CD14-positive monocyte (primary cell): ENCODE data around the gene INPP5J. TPM values are rescaled to one million over a fixed set of nuclear protein-coding genes. Genes with fewer than 3 reads are reported as not detected.

Experiments
- DNase-seq, 3 donors: peaks; one replicate each; pipeline ENCODE4 v3.0.0-alpha.2; 2011 to 2022
- H2AFZ ChIP-seq: 2 replicates; pipeline ENCODE4 v1.6.0; 2012; ENCODE audit warnings: mild to moderate bottlenecking, low read depth, low read length, inconsistent platforms; ENCODE audit not compliant: insufficient read depth, poor library complexity, severe bottlenecking
- H3K27ac ChIP-seq, 2 donors: 1 replicate in 1 of 2; 2 replicates in 1 of 2; pipeline ENCODE4 v1.5.1; 2012 to 2013; ENCODE audit warnings: low read length in 2 of 2, control low read depth in 1 of 2, inconsistent platforms in 1 of 2, low read depth in 1 of 2, mild to moderate bottlenecking in 1 of 2
- H3K27me3 ChIP-seq, 2 donors: one replicate each; pipeline versions ENCODE4 v1.6.0 to v1.6.1; 2011 to 2013; ENCODE audit warnings: low read length in 2 of 2; ENCODE audit not compliant: control insufficient read depth in 2 of 2, insufficient read depth in 2 of 2
- H3K36me3 ChIP-seq, 2 donors: replicated peaks in 1 of 2; 1 replicate in 1 of 2; 2 replicates in 1 of 2; pipeline versions ENCODE4 v1.5.1 to v1.6.1; 2012 to 2013; ENCODE audit warnings: low read length in 2 of 2, control low read depth in 1 of 2, inconsistent platforms in 1 of 2, mild to moderate bottlenecking in 1 of 2; ENCODE audit not compliant: insufficient read depth in 2 of 2, control insufficient read depth in 1 of 2
- H3K4me1 ChIP-seq, 2 donors: 1 replicate in 1 of 2; 2 replicates in 1 of 2; pipeline versions ENCODE4 v1.5.1 to v1.6.1; 2012 to 2013; ENCODE audit warnings: low read length in 2 of 2, control low read depth in 1 of 2, inconsistent platforms in 1 of 2, mild to moderate bottlenecking in 1 of 2, moderate library complexity in 1 of 2; ENCODE audit not compliant: insufficient read depth in 2 of 2, control insufficient read depth in 1 of 2
- H3K4me2 ChIP-seq: replicated peaks from 2 replicates; pipeline ENCODE3; 2012; ENCODE audit warnings: low read length, moderate library complexity, mild to moderate bottlenecking; ENCODE audit not compliant: poor library complexity, severe bottlenecking; ENCODE audit errors: extremely low read depth
- H3K4me3 ChIP-seq, 3 experiments: fragments of 200-600 bp in 1 of 3; sonication (generic) in 1 of 3; replicated peaks in 1 of 3; 1 replicate in 2 of 3; 2 replicates in 1 of 3; pipeline ENCODE4 v1.5.1; 2011 to 2013; ENCODE audit warnings: low read length in 3 of 3, mild to moderate bottlenecking in 3 of 3, control low read depth in 2 of 3, low read depth in 2 of 3, inconsistent platforms in 1 of 3, moderate library complexity in 1 of 3
- H3K79me2 ChIP-seq: 2 replicates; pipeline ENCODE4 v1.6.0; 2012; ENCODE audit warnings: mild to moderate bottlenecking, control low read depth, inconsistent platforms, low read length, moderate library complexity; ENCODE audit not compliant: insufficient read depth
- H3K9ac ChIP-seq: 2 replicates; pipeline ENCODE4 v1.6.0; 2017; ENCODE audit warnings: low read length, mild to moderate bottlenecking; ENCODE audit not compliant: insufficient read depth, poor library complexity, severe bottlenecking
- H3K9me3 ChIP-seq, 2 donors: replicated peaks in 1 of 2; 1 replicate in 1 of 2; 2 replicates in 1 of 2; pipeline versions ENCODE4 v1.5.1 to v1.6.1; 2012 to 2013; ENCODE audit warnings: low read length in 2 of 2, control low read depth in 1 of 2; ENCODE audit not compliant: control insufficient read depth in 1 of 2, insufficient read depth in 1 of 2
- H4K20me1 ChIP-seq: 2 replicates; pipeline ENCODE4 v1.6.0; 2012; ENCODE audit warnings: mild to moderate bottlenecking, low read length, control low read depth, moderate library complexity; ENCODE audit not compliant: insufficient read depth
- H3K27ac Mint-ChIP-seq, 7 donors: one replicate each; pipeline ENCODE4 v1.8.0; 2020; ENCODE audit warnings: mild to moderate bottlenecking in 7 of 7, mixed read lengths in 7 of 7, moderate library complexity in 6 of 7, inconsistent platforms in 2 of 7
- H3K27me3 Mint-ChIP-seq, 3 donors: one replicate each; pipeline ENCODE4 v1.8.0; 2021 to 2022; ENCODE audit warnings: low read depth in 3 of 3, mild to moderate bottlenecking in 3 of 3, mixed read lengths in 3 of 3, moderate library complexity in 3 of 3, inconsistent platforms in 1 of 3
- H3K36me3 Mint-ChIP-seq, 2 donors: one replicate each; pipeline ENCODE4 v1.8.0; 2020; ENCODE audit warnings: mixed read lengths in 2 of 2, inconsistent platforms in 1 of 2, mild to moderate bottlenecking in 1 of 2
- H3K4me1 Mint-ChIP-seq: one replicate; pipeline ENCODE4 v1.8.0; 2020; ENCODE audit warnings: mild to moderate bottlenecking, mixed read lengths
- H3K4me3 Mint-ChIP-seq, 2 donors: one replicate each; pipeline ENCODE4 v1.8.0; 2020; ENCODE audit warnings: mild to moderate bottlenecking in 2 of 2, mixed read lengths in 2 of 2, moderate library complexity in 1 of 2
- H3K9me3 Mint-ChIP-seq, 7 donors: one replicate each; pipeline ENCODE4 v1.8.0; 2020 to 2022; ENCODE audit warnings: mixed read lengths in 7 of 7, mild to moderate bottlenecking in 6 of 7, moderate library complexity in 6 of 7, inconsistent platforms in 2 of 7
- WGBS: methylation state at CpG from one replicate; pipeline ENCODE4 v1.1.5; 2013; ENCODE audit warnings: missing lambda C conversion rate; ENCODE audit not compliant: insufficient coverage; 5-methylcytosine and 5-hydroxymethylcytosine counted together
- intact Hi-C, 2 donors: fragments of 100-400 bp; cut with micrococcal nuclease; formaldehyde crosslinking; loops; one replicate each; pipeline versions ENCODE4 v1.15.0 to v1.15.1; 2023
- polyA plus RNA-seq, 3 donors: library from polyadenylated mRNA; depleted of rRNA in 1 of 3; unstranded in 2 of 3; stranded (reverse) in 1 of 3; fragments of 300-500 nt in 2 of 3; fragments of >200 nt in 1 of 3; fragmentation: Illumina TruSeq in 2 of 3; gene quantifications; 1 replicate in 2 of 3; 2 replicates in 1 of 3; pipeline ENCODE4 v1.2.3, GENCODE V29; 2012 to 2021
- TF ChIP-seq, protein P1 (sequence below): fragments of 200-600 bp; IDR thresholded peaks from one replicate; pipeline ENCODE4 v1.8.0; 2022; ENCODE audit warnings: antibody characterized with exemption, mild to moderate bottlenecking

Gene INPP5J
- polyA plus RNA-seq, 3 donors: 0.03 TPM; not detected in 2

- Histone ChIP-seq H3K27me3 (peaks cover 0 to 2% of the 10 kb centered on the region in 2 donors), H3K9me3 (no peaks in the 10 kb centered on the region), H3K79me2 (no peaks in the 10 kb centered on the region), H2AFZ (no peak overlapping the region), H3K4me1 (peaks cover 8 to 11% of the 10 kb centered on the region in 2 donors), H3K36me3 (peaks cover 10 to 12% of the 10 kb centered on the region in 2 donors), H3K27ac (no peak overlapping the region), H3K4me3 (no peak overlapping the region), H4K20me1 (no peaks in the 10 kb centered on the region), H3K9ac (no peak overlapping the region), H3K4me2 (no peak overlapping the region)
- Mint-ChIP-seq H3K27me3 (peaks cover 5 to 14% (median 14%) of the 10 kb centered on the region in 3 donors), H3K4me1 (peaks cover 10% of the 10 kb centered on the region), H3K9me3 (peaks cover 0 to 1% (median 0%) of the 10 kb centered on the region in 7 donors), H3K27ac (peak overlapping the region in 1 of 7 donors; percentile 21), H3K36me3 (peaks cover 19 to 34% of the 10 kb centered on the region in 2 donors), H3K4me3 (no peak overlapping the region)
- WGBS: 100% methylated on average over 1 of the region's 2 CpGs
- intact Hi-C loops: loop anchor here in 1 of 2 donors (10.0 kb wide), 2 partner anchors 132 to 172 kb away; no protein-coding TSS in a partner anchor
- DNase-seq: no peak
- TF ChIP-seq, protein P1, sequence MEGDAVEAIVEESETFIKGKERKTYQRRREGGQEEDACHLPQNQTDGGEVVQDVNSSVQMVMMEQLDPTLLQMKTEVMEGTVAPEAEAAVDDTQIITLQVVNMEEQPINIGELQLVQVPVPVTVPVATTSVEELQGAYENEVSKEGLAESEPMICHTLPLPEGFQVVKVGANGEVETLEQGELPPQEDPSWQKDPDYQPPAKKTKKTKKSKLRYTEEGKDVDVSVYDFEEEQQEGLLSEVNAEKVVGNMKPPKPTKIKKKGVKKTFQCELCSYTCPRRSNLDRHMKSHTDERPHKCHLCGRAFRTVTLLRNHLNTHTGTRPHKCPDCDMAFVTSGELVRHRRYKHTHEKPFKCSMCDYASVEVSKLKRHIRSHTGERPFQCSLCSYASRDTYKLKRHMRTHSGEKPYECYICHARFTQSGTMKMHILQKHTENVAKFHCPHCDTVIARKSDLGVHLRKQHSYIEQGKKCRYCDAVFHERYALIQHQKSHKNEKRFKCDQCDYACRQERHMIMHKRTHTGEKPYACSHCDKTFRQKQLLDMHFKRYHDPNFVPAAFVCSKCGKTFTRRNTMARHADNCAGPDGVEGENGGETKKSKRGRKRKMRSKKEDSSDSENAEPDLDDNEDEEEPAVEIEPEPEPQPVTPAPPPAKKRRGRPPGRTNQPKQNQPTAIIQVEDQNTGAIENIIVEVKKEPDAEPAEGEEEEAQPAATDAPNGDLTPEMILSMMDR: no peak
These were observed 19.7 kb upstream of the INPP5J start for GRCh38 chr22:31103111-31103510.

- H3K27me3 Mint-ChIP-seq: peaks cover 5 to 18% (median 14%) of the 10 kb centered on the region in 3 donors
- Histone ChIP-seq H2AFZ (no peak overlapping the region), H3K4me2 (no peak overlapping the region), H3K9ac (no peak overlapping the region), H3K4me3 (no peak overlapping the region), H3K79me2 (no peaks in the 10 kb centered on the region), H3K27ac (no peak overlapping the region), H3K4me1 (peaks cover 12 to 14% of the 10 kb centered on the region in 2 donors), H4K20me1 (no peaks in the 10 kb centered on the region), H3K27me3 (peaks cover 0 to 2% of the 10 kb centered on the region in 2 donors), H3K36me3 (peaks cover 9 to 10% of the 10 kb centered on the region in 2 donors), H3K9me3 (no peaks in the 10 kb centered on the region)
- peaks cover 0 to 1% (median 0%) of the 10 kb centered on the region in 7 donors for H3K9me3 Mint-ChIP-seq
- no peak for DNase-seq
- H3K27ac Mint-ChIP-seq: no peak overlapping the region
- H3K36me3 Mint-ChIP-seq: peaks cover 19 to 25% of the 10 kb centered on the region in 2 donors
- peaks cover 11% of the 10 kb centered on the region for H3K4me1 Mint-ChIP-seq
- 94% methylated on average over 22 of the region's 33 CpGs for WGBS
- TF ChIP-seq, protein P1: no peak
- intact Hi-C loops: loop anchor here in 1 of 2 donors (10.0 kb wide), 2 partner anchors 131 to 171 kb away; no protein-coding TSS in a partner anchor
- H3K4me3 Mint-ChIP-seq: no peak overlapping the region
These were observed 18.7 kb upstream of the INPP5J start for GRCh38 chr22:31103899-31104694.
